SIG-M5 treated with dmso at 0.1 percent for 504 hours (cell line): Measurements from ENCODE around the gene PIK3C2G.

Experiments
- DNase-seq: peaks from one replicate; lab custom pipeline; 2025; ENCODE audit not compliant: unreplicated experiment; lab: John Stamatoyannopoulos, UW

PIK3C2G gene

DNA sequence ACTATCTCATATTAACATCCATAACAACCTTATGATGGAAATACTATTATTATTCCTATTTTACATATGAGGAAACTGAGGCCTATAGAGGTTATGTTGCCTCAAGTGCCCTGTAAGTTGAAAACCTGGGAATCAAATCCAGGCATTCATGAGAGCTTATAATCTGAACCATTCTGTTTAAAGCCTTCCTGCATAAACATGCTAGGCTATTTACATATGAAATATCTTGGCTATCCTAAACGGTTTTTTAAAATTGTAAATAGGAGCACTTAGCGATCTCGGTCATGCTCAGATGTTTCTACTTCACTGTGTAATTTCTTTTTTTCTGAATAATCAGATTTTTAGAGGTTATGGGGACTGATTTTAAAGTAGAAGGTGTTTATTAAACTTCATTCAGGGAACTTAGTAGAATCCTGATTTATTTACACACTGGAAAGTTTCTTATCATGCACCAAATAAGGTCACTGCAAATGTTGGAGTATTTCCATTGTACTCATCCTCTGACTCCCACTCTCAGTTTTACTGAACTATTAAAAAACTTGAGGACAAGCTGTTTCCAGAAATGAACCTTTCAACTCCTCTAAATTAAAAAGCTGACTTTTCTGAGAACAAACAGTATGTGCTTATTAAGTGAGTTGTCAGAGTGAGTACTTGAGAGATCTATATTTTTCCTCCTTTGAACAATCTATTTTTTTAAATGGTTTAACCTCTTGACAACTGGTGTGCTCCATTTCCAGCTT, 141.7 kb downstream of the PIK3C2G start:
- DNase-seq: no peak

DNA sequence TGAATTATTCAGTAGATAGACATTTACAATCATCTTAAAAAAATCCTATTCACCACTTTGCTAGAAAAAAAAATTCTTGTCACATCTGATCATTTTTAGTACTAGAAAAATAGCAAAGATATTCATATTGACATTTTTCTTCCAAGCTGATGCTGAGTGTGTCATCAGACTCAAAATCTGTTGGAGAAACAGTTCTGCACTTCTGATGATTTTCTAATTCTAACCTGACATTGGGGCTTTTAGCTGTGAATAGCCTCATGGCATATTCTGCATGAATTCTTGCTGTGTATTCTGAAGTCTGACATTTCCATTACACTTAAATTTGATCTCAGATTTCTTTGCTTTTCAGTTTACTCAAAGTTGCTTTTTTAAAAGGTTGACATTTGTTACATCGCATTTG, 150.1 kb downstream of the PIK3C2G start:
- no peak for DNase-seq

DNA sequence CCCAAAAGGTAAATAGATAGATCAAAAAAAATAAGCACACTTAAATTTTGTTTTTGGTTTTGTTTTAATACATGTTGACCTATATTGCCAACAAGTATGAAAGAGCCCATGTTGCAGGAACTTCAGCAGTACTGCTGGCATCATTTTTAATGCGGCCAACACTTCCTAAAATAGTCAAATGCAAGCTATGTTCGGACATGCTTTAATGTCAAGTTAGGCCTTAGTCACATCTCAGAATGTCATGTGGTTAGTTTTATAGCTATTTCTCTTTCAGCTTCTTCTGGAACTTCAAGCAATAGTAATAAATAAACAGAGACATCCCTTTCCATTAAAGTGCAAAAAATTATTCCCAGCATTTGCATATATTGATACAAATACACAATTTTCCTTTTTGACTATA, 153.4 kb downstream of the PIK3C2G start:
- no peak for DNase-seq

DNA sequence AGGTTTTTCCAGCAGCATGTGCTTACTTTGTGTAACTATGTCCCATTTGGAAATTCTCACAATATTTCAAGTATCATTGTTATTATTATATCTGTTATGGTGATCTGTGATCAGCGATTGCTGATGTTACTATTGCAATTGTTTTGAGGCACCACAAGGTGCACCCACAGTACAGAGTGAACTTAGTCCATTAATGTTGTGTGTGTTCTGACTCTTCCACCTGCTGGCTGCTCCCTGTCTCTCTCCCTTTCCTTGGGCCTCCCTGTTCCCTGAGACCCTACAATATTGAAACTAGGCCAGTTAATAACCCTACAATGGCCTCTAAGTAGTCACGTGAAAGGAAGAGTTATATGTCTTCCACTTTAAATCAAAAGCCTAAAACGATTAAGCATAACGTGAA, 153.9 kb downstream of the PIK3C2G start:
- DNase-seq: no peak

- no peak for DNase-seq
These were observed 155.1 kb downstream of the PIK3C2G start for GRCh38 chr12:18416412-18416811.

GRCh38 chr12:18419311-18419710, 158.0 kb downstream of the PIK3C2G start:
- DNase-seq: no peak

DNA sequence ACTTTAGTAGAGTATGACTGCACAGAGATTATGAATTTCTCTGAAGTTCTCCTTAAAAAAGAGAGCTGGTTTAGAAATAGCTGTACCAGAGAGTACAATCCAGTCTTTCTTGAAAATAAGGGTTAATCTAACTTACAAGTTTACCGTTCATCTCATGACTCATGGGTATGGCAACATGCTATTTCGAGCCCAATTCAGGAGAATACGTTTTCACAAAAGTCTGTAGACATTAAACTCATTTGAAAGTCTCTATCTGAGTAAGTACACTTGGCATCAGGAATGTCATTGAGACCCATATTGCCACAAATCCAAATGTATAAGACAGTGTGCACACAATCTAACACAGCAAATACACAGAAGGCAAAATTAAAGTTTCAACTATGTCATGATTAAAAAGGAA, 160.5 kb downstream of the PIK3C2G start:
- DNase-seq: no peak

DNA sequence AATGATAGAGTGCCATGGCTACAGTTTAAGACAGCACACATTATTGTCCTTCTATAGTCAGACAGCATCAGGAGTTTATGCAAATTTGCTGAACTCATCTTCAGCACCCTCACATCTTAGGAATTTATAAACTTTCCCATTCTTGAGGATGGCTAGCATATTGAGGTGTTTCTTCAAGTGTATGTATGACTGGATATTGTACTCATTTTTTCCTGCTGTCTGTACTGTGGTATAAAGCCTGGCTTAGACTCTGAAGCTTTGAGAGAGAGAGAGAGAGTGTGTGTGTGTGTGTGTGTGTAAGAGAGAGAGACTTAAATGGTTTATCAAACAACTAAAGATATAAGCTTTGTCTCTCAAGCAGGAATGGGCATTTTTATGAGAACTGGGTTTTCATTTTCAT, 161.6 kb downstream of the PIK3C2G start:
- DNase-seq: no peak

DNA sequence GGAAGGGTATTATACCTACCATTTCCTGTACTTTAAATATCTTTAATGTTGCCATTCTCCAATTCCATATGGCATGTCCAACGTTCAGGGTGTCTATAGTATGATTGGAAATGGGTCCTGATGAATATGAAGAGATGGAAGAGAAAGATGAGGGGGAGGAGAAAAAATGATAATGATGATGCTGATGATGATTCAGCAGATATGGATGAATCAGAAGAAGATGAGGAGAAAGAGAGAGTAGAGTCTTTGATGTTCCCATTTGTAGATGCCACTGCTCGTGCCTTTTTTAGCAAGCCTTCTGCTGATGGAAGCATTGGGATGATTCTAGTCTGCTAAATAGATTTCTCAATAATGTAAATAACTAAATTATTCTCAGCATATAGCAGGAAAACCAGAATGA, 163.5 kb downstream of the PIK3C2G start:
- DNase-seq: no peak

DNA sequence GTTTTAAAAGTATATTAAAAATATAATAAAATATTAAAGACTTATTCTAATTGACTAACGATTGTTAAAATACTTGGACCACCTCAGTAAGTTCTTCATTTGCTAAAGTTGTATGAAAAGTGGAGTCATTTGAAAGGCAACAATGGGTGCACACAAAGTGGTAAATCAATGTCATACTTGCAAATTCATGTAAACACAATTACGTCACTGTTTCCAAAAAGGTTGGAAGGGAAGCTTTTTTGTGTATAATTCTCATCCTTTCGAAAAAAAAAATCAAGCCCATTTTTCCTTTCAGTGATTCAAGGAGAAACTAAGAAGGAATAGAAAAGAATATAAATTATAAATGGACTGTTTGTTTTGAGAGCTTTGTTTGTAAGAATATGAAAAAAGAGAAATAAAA, 166.2 kb downstream of the PIK3C2G start:
- DNase-seq: no peak

- DNase-seq: peak; percentile 6
These were observed 167.1 kb downstream of the PIK3C2G start for GRCh38 chr12:18428416-18428815.

DNA sequence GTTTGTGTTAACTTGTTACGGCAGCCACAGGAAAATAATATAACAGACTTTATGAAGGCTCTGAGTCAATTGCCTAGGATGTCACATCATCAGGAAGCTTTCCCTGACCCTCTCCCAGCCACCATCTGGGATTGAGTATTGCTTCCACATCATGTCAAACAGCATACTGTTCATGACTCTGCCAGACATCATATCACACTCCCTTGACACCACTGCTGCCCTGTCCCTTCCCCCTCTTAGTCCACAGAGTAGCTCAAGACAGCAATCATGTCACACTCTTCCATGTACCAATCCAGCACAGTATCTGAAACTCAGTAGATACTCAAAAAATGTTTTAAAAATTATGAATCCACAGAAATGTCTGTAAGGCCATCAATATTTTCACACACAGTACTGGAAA, 168.0 kb downstream of the PIK3C2G start:
- no peak for DNase-seq

GRCh38 chr12:18430425-18431048, 169.2 kb downstream of the PIK3C2G start:
- peak; percentile 29 for DNase-seq

DNA sequence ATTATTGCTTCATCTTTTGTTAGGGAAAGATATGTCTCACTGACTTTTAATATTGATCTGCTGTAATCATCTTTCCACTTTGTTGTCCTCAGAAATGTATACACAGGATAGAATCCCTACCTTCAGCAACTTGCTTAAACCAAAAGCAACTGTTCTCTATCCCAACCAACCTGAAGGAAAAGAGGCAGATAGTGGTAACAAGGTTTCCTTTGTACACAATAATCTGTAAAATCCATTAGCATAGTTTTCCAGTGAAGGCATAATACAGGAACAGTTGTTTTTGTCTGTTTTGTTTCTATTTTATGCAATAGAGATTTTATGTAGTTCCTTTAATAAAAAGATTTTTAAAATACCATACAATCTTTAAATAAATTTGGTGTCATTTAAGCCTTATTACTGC, 170.5 kb downstream of the PIK3C2G start:
- DNase-seq: no peak

DNA sequence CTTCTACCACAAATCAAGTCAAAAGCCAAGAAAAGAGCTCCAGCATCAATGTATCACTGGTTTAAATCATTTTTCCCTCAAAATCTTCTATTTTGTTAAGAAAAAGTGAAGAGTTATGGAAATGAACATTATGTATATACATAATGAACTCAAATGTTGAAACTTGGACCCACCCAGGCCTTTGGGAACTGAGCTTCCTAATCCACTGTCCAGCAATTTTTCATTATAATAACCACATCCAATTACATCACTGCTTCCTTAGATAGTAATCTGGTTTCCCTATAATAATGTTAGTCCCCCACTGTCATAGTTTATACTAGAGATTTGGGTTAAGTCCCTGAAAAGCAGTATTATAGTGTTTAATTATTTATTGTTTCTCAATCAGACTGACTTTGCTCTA, 170.9 kb downstream of the PIK3C2G start:
- DNase-seq: no peak

DNA sequence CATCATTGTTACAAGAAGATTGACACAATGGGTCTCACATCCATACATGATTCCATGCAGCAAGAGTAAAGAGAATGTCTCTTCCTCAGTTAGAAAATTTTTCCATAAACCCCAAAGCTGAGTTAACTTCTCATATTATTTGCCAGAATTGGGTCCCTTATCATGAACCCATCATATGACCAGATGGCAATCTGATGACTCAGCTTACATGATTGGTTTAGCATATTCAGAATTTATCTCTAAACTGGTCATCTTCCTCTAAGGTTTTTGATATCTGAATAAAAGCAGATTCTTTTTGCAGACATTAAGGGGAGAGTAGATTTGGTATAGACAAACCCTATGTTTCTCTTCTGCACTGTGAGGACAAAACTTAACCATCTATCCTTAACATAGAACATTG, 174.9 kb downstream of the PIK3C2G start:
- DNase-seq: no peak

DNA sequence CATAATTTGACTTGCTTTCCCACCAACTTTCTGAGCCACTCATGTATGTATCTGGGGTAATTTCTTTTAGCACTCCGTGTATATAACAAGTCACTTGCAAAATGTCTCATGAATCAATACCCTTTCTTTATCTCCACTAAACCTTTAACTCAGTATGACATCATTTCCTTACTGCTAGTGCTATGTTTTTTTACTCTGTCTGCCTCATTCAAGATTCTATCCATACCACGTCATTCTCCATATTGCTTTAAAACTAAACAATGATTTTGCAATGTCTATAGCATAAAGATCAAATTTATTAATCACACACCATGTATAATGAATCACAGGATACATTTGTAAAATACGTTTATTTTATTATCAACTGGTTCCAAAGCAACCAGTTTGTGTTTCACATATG, 178.2 kb downstream of the PIK3C2G start:
- DNase-seq: no peak

- no peak for DNase-seq
These were observed 182.6 kb downstream of the PIK3C2G start for GRCh38 chr12:18443768-18444437.

GRCh38 chr12:18446061-18446644, 184.8 kb downstream of the PIK3C2G start:
- no peak for DNase-seq

DNA sequence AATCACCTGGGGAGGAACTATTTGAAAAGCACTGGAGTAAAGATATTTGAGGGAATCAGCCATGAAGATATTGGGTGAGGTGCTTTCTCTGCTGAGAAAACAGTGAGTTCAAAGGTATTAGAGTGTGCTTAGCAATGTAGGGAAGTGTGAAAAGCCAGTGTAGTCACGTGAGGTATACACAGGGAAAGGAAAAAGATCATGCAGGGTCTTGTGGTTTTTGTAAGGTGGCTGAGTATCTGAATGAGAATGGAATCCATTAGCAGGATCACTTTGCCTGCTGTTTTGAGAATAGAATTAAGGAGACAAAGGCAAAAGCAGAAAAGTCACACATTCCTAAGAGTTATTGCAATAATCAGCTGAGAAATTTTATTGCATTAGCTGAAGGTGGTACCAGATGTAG, 193.0 kb downstream of the PIK3C2G start:
- DNase-seq: no peak

- no peak for DNase-seq
These were observed 195.0 kb downstream of the PIK3C2G start for GRCh38 chr12:18456344-18456743.

GRCh38 chr12:18457362-18457761, 196.0 kb downstream of the PIK3C2G start:
- DNase-seq: no peak
